Fibroblast of pulmonary artery (primary cell): ENCODE data around the gene KRT26.

ENCODE experiments used
- DNase-seq: peaks from one replicate; pipeline ENCODE4 v3.0.0-alpha.2; 2010; ENCODE audit warnings: low read depth
- H3K4me3 ChIP-seq: replicated peaks from 2 replicates; pipeline ENCODE4 v1.5.1; 2011; ENCODE audit warnings: low read depth, mild to moderate bottlenecking, control low read depth, low read length, moderate library complexity
- TF ChIP-seq, protein P1 (sequence below): IDR thresholded peaks from 2 replicates; pipeline ENCODE4 v1.5.1; 2011; ENCODE audit warnings: mild to moderate bottlenecking, control low read depth, low read length, inconsistent platforms; ENCODE audit errors: missing control alignments

The KRT26 gene

DNA sequence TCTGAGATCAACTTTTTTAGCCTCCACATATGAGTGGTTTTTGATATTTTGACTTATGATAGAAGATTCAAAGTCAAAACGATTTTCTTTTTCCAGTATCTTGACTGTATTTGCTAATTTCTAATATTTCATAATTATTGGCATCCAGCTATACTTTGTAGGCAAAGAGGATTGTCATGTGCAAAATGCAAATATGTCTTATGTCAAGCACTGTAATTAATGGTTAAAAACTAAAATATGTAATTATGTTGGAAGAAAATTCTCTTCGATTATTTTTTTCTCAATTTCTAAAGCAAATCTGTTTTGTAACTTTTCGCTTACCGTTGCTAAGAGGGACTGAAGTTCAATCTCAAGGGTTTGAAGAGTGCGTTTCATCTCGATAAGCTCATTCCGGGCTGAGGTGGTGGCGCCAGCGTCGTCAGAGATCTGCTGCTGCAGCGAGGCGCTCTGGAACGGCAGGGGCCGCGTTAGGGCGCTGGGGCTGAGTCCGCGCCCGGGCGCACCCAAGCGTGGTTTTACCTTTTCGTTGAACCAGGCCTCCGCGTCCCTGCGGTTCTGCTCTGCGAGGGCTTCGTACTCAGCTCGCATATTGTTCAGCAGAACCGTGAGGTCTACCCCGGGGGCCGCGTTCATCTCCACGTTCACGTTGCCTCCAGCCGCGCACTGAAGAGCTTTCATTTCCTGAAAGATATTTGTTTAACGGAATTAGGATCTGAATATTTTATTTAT is 7.3 kb upstream of the KRT26 start:
- TF ChIP-seq, protein P1, sequence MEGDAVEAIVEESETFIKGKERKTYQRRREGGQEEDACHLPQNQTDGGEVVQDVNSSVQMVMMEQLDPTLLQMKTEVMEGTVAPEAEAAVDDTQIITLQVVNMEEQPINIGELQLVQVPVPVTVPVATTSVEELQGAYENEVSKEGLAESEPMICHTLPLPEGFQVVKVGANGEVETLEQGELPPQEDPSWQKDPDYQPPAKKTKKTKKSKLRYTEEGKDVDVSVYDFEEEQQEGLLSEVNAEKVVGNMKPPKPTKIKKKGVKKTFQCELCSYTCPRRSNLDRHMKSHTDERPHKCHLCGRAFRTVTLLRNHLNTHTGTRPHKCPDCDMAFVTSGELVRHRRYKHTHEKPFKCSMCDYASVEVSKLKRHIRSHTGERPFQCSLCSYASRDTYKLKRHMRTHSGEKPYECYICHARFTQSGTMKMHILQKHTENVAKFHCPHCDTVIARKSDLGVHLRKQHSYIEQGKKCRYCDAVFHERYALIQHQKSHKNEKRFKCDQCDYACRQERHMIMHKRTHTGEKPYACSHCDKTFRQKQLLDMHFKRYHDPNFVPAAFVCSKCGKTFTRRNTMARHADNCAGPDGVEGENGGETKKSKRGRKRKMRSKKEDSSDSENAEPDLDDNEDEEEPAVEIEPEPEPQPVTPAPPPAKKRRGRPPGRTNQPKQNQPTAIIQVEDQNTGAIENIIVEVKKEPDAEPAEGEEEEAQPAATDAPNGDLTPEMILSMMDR, result no peak
- no peak overlapping the region for H3K4me3 ChIP-seq
- no peak for DNase-seq

DNA sequence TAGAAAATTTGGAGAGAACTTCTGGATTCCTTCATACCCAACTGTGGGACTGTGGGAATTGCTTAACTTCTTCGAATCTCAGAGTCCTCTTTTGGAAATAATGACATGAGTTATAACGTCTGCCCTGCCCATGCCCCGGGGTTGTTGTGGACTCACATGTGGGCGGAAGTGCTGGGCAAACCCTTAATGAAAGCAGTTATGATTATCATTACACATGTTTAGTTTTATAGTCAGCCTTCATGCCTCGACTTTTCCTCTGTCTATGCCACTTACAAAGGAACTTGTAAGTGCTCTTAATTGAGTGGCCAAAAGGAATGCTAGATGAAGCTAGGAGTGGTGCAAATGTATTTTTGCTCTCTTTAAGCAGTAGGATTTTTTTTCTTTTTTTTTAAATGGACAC is 6.5 kb upstream of the KRT26 start:
- TF ChIP-seq, protein P1, result no peak
- no peak for DNase-seq
- H3K4me3 ChIP-seq, result no peak overlapping the region

DNA sequence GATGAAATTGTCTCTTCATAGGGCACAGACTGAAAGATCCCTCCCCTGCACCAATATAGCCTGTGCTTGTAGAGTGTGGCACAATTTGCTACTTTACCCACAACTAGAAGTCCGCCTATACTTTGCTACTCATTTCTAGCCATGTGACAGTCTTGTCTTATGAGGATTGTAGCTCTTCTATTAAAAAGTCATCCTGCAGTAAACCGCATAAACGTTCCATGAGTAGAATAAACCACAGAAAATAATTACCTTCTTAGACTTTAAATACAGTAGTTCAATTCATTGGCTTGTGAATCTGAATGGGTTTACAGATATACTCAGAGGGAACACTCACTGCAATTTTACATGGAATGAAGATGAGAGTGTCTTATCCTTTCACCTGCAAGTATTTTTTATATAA is 6.0 kb upstream of the KRT26 start:
- no peak overlapping the region for H3K4me3 ChIP-seq
- DNase-seq, result no peak
- TF ChIP-seq, protein P1, result no peak

DNA sequence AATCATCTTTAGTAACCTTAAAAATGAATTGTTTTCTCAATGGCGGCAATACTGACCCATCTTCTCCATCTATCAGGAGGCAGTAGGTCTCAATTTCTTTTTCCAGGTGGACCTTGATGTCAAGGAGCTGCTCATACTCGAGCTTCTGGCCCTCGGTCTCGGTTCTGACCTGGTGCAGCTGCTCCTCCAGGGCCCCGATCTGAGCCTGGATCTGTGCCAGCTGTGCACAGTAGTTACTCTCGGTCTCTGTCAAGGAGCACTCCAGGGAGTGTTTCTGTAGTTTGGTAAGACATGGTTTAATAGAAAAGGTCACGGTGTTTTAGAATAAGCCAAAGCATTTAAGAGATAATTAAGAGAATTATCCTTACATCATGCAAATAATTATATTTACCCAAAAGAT is 5.5 kb upstream of the KRT26 start:
- no peak for DNase-seq
- no peak overlapping the region for H3K4me3 ChIP-seq
- TF ChIP-seq, protein P1, result no peak

DNA sequence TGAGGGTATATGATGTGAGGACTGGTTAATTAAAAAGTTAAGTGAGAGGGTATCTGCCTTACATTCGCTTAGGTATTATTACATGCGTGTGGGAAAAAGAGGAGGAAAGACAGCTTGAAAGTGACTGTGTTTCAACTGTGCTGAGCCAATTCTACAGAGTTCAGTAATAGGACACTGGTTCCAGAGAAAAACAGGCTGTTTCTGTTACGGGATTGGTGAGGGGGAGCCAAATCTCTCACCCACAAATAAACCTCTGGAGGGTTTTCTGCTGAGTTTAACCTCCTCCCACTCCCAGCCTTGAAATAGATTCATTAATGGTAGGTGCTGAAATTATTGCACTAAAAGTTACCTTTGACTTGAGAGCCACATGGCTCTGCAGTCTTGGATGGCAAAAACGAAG is 3.9 kb upstream of the KRT26 start:
- no peak overlapping the region for H3K4me3 ChIP-seq
- no peak for DNase-seq
- TF ChIP-seq, protein P1, result no peak

DNA sequence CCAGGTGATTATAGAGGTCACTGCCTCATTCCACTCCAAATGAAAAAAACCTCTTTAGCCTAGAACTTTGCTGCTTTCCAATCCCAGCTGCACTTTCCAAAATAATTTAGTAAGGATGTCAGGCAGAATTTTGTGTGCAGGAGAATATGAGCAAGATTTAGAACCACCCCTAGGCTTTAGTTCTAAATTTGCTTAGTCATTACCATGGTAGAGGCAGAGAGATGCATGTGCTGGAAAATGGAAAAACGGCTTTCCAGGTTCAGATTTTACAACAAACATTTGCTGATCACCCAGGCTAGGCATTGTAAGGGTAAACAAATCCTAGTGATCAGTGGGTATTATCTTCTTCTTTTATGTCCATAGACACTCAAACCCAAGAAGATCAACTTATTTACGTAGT is 6.3 kb downstream of the KRT26 start:
- no peak for DNase-seq
- TF ChIP-seq, protein P1, result no peak
- no peak overlapping the region for H3K4me3 ChIP-seq

DNA sequence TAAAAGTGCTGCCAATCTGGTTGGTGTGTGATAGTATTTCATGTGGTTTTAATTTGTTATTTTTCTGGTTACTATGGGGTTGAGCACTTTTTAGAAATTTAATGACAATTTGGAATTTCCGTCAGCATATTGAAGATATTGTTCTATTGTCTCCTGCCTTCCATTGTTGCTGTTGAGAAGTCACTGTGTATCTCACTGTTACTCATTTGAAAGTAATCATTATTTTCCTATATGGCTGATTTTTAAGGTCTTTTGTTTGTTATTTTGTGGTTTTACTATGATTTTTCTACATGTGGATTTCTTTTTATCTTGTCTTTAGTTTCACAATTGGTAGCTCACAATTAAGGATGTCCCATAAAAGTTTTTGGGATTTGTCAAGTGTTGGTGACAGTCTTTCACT is 8.2 kb downstream of the KRT26 start:
- TF ChIP-seq, protein P1, result no peak
- no peak for DNase-seq
- no peak overlapping the region for H3K4me3 ChIP-seq
